K562 (cell line): ENCODE data around the gene ACP5. TPM values are rescaled to one million over a fixed set of nuclear protein-coding genes. Genes with fewer than 3 reads are reported as not detected.
A peak's percentile ranks its signal among the peaks of the same experiment; 100 is the strongest.

ENCODE experiments used
- ARHGAP35 ChIP-seq: fragments of 450-650 bp; IDR thresholded peaks from 2 replicates; pipeline ENCODE4 v1.6.1; 2018; ENCODE audit not compliant: partially characterized antibody
- ARID3A ChIP-seq: IDR thresholded peaks from 2 replicates; pipeline ENCODE4 v1.6.1; 2012; ENCODE audit warnings: low read depth, low read length, improper control_type of control experiment, borderline replicate concordance
- BHLHE40 ChIP-seq: IDR thresholded peaks from 2 replicates; pipeline ENCODE4 v1.6.1; 2011; ENCODE audit warnings: low read length, improper control_type of control experiment
- CEBPG ChIP-seq, 3 experiments: fragments of 200-800 bp in 1 of 3; sonication (Bioruptor generic) in 1 of 3; sonication (generic) in 1 of 3; formaldehyde crosslinking in 1 of 3; IDR thresholded peaks in 2 of 3; conservative IDR thresholded peaks in 1 of 3; 2 replicates each; pipeline versions ENCODE4 v1.6.1 to v1.8.0; 2016 to 2022; ENCODE audit warnings: missing compliant biosample characterization in 2 of 3, missing genetic modification characterization in 2 of 3, mild to moderate bottlenecking in 1 of 3, missing genetic modification reagents in 1 of 3
- CREBBP ChIP-seq: IDR thresholded peaks from one replicate; pipeline ENCODE4 v1.6.1; 2012; ENCODE audit warnings: low read depth, mild to moderate bottlenecking, control low read depth, inconsistent platforms, low read length
- KDM5B ChIP-seq: fragments of 200-600 bp; sonication (generic); IDR thresholded peaks from 2 replicates; pipeline ENCODE4 v1.6.1; 2012; ENCODE audit warnings: low read depth, mild to moderate bottlenecking, moderate library complexity, low read length, control low read depth, inconsistent platforms; ENCODE audit not compliant: insufficient replicate concordance
- MAZ ChIP-seq, 2 experiments: fragments of 450-650 bp in 1 of 2; sonication (generic) in 1 of 2; formaldehyde crosslinking; IDR thresholded peaks in 1 of 2; conservative IDR thresholded peaks in 1 of 2; 2 replicates each; pipeline versions ENCODE4 v1.4.0 to v1.5.0; 2020; ENCODE audit warnings: mild to moderate bottlenecking in 1 of 2, missing genetic modification reagents in 1 of 2
- MECOM ChIP-seq: fragments of 250-450 bp; sonication (Bioruptor Pico); IDR thresholded peaks from 2 replicates; pipeline ENCODE4 v1.8.0; 2022; ENCODE audit warnings: inconsistent platforms
- NCOA4 ChIP-seq: fragments of 450-650 bp; IDR thresholded peaks from 2 replicates; pipeline ENCODE4 v1.6.1; 2018; ENCODE audit warnings: mild to moderate bottlenecking; ENCODE audit not compliant: partially characterized antibody
- NFXL1 ChIP-seq: fragments of 450-650 bp; formaldehyde crosslinking; IDR thresholded peaks from 2 replicates; pipeline ENCODE4 v1.4.0; 2021; ENCODE audit warnings: mild to moderate bottlenecking
- PATZ1 ChIP-seq: fragments of 250-450 bp; sonication (Bioruptor Pico); IDR thresholded peaks from 2 replicates; pipeline ENCODE4 v1.5.0; 2020; ENCODE audit warnings: mild to moderate bottlenecking, borderline replicate concordance
- PCBP2 ChIP-seq: fragments of 200-400 bp; formaldehyde crosslinking; IDR thresholded peaks from 2 replicates; pipeline ENCODE4 v1.6.1; 2018; ENCODE audit warnings: low read length, low read depth, mild to moderate bottlenecking, moderate library complexity; ENCODE audit not compliant: poor library complexity, severe bottlenecking
- POLR2B ChIP-seq: fragments of 450-650 bp; IDR thresholded peaks from 2 replicates; pipeline ENCODE4 v1.6.1; 2018; ENCODE audit warnings: low read depth; ENCODE audit not compliant: partially characterized antibody
- RNF2 ChIP-seq: sonication (generic); IDR thresholded peaks from 2 replicates; pipeline ENCODE4 v1.6.1; 2016
- TCFL5 ChIP-seq: fragments of 250-450 bp; sonication (Bioruptor Pico); conservative IDR thresholded peaks from 2 replicates; pipeline ENCODE4 v1.6.1; 2021; ENCODE audit warnings: mild to moderate bottlenecking, moderate library complexity, matching md5 sums
- TSC22D4 ChIP-seq: fragments of 450-650 bp; IDR thresholded peaks from 2 replicates; pipeline ENCODE4 v1.6.1; 2016; ENCODE audit warnings: missing genetic modification characterization, missing biosample characterization, control low read depth
- YY1 ChIP-seq, 3 experiments: IDR thresholded peaks; 2 replicates each; pipeline ENCODE4 v1.6.1; 2011; ENCODE audit warnings: low read length in 2 of 3, mild to moderate bottlenecking in 2 of 3, moderate library complexity in 2 of 3, borderline replicate concordance in 1 of 3, control low read depth in 1 of 3, low read depth in 1 of 3; ENCODE audit not compliant: insufficient read depth in 3 of 3, insufficient replicate concordance in 2 of 3, control insufficient read depth in 1 of 3, insufficient read length in 1 of 3; ENCODE audit errors: extremely low read depth in 1 of 3
- ZC3H11A ChIP-seq: IDR thresholded peaks from 2 replicates; pipeline ENCODE4 v1.6.1; 2012; ENCODE audit warnings: low read depth, low read length, improper control_type of control experiment
- polyA plus RNA-seq, 8 experiments: library from polyadenylated mRNA; depleted of rRNA in 4 of 8; stranded (reverse) in 5 of 8; unstranded in 3 of 8; fragments of >200 nt; fragmentation: Nextera tagmentation in 2 of 8; fragmentation: Illumina TruSeq in 1 of 8; extraction: Ambion mirVana in 2 of 8; extraction: Trizol in 1 of 8; gene quantifications; 2 replicates each; pipeline versions ENCODE4 v1.2.1 to v1.2.3, GENCODE V29; 2011 to 2014; ENCODE audit warnings: inconsistent platforms in 1 of 8, missing spikeins in 1 of 8
- total RNA-seq, 7 experiments: library from RNA; depleted of rRNA in 6 of 7; stranded (reverse); fragments of >200 nt in 6 of 7; fragmentation: Illumina TruSeq in 2 of 7; extraction: Trizol in 2 of 7; gene quantifications; 2 replicates each; pipeline versions ENCODE4 v1.2.1 to v1.2.3, GENCODE V29; 2011 to 2021; ENCODE audit warnings: low replicate concordance in 1 of 7

Gene ACP5
- total and polyA plus RNA-seq, 9 of the 15 experiments (the other 6 are each of a cell fraction or from before 2014, with no cell fraction given): 0.06 to 1.1 (median 0.31) TPM; not detected in 1

GRCh38 chr19:11597202-11598102 is 20.0 kb upstream of the ACP5 start, which contains the start of gene ZNF627 (continued):
- TF ChIP-seq ARID3A (no peak), MAZ (CRISPR knock-in tag; conservative IDR thresholded peaks at IDR 0.05 in 1 of 2, IDR thresholded peaks at IDR 0.05 in 1 of 2) (peak; percentile 78 to 90), KDM5B (peak; percentile 95), PCBP2 (no peak), CEBPG (CRISPR knock-in tag; IDR thresholded peaks at IDR 0.05) (no peak), CEBPG (tag; conservative IDR thresholded peaks at IDR 0.05 in 1 of 2, IDR thresholded peaks at IDR 0.05 in 1 of 2) (no peak), MECOM (CRISPR knock-in tag) (no peak), BHLHE40 (no peak), PATZ1 (CRISPR knock-in tag) (no peak), YY1 (IDR thresholded peaks at IDR 0.05; ENCODE audit: borderline replicate concordance in 1 of 3, control insufficient read depth in 1 of 3, extremely low read depth in 1 of 3, insufficient read depth in 3 of 3, insufficient read length in 1 of 3, insufficient replicate concordance in 2 of 3, low read depth in 1 of 3, low read length in 2 of 3) (peak in 2 of 3 experiments; percentile 10 to 46), NCOA4 (no peak), RNF2 (peak; percentile 66), CREBBP (no peak), NFXL1 (no peak), ARHGAP35 (no peak), TSC22D4 (no peak), POLR2B (peak; percentile 98), TCFL5 (no peak), ZC3H11A (no peak)
